ENCODE results near the gene NRCAM.

DNA sequence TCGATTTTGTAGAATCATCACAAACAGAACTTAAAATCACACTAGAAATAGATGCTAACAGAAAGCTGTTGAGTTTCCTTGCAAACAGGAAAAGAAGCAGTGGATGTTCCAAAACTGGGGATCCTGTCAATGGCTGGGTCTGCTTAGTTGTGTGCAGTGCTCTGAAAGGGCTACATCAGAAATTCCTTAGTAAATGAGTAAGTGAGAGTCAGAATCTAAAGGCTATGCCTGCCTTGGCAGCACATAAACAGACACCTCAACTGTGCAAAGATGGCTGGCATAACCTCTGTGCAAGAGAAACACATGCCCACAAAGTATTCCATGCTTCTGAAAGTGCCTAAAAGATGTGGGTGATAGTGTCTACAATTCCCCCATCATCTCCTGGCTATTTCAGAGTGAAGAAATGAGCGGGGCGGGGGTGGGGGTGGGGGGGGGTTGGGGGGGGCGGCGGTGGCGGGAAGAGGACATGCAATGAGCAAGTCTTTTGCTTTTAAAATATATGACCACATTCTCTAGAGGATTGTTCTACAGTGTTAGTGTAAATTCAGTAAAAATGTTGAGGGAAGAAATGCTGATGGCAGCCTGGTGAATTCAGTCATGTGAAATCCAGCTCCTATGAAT, 187.9 kb downstream of the NRCAM start:
- TF ChIP-seq, protein P1, sequence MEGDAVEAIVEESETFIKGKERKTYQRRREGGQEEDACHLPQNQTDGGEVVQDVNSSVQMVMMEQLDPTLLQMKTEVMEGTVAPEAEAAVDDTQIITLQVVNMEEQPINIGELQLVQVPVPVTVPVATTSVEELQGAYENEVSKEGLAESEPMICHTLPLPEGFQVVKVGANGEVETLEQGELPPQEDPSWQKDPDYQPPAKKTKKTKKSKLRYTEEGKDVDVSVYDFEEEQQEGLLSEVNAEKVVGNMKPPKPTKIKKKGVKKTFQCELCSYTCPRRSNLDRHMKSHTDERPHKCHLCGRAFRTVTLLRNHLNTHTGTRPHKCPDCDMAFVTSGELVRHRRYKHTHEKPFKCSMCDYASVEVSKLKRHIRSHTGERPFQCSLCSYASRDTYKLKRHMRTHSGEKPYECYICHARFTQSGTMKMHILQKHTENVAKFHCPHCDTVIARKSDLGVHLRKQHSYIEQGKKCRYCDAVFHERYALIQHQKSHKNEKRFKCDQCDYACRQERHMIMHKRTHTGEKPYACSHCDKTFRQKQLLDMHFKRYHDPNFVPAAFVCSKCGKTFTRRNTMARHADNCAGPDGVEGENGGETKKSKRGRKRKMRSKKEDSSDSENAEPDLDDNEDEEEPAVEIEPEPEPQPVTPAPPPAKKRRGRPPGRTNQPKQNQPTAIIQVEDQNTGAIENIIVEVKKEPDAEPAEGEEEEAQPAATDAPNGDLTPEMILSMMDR (IDR thresholded peaks at IDR 0.05) = no peak
- no peak for TF ChIP-seq POLR2A (IDR thresholded peaks at IDR 0.05)
- TF ChIP-seq POLR2AphosphoS5 (IDR thresholded peaks at IDR 0.05; ENCODE audit: insufficient read depth in 1 of 2, low read depth in 1 of 2) = no peak

All from vagina (tissue), 2 donors.